Measurements from ENCODE around the gene CDCA5.

The CDCA5 gene

GRCh38 chr11:65103476-65103875 lies 19.6 kb upstream of the CDCA5 start:
- H3K9me3 ChIP-seq (replicated peaks in 1 of 11) = no peaks in the 10 kb centered on the region
- peaks cover 39 to 98% (median 61%) of the 10 kb centered on the region in 11 experiments for H3K36me3 ChIP-seq
- no peaks in the 10 kb centered on the region for H3K27me3 ChIP-seq
- H3K4me1 ChIP-seq = peaks cover 0 to 7% (median 0%) of the 10 kb centered on the region in 10 experiments; a peak in 1 of 20 replicates
- H3K4me3 ChIP-seq = no peak overlapping the region
- no peak overlapping the region for H3K4me2 ChIP-seq
- H3K27ac ChIP-seq = no peak overlapping the region
- H4K20me1 ChIP-seq = peaks cover 0 to 96% (median 30%) of the 10 kb centered on the region in 11 experiments; a peak in 11 of 22 replicates
- H3K9ac ChIP-seq = peak overlapping the region in 1 of 11 experiments; percentile 37; a peak in 2 of 22 replicates
- no peak for TF ChIP-seq Cebpa-rat (IDR thresholded peaks at IDR 0.05)

GRCh38 chr11:65102142-65103095 lies 18.6 kb upstream of the CDCA5 start:
- Histone ChIP-seq H4K20me1 (peaks cover 0 to 94% (median 25%) of the 10 kb centered on the region in 11 experiments; a peak in 11 of 22 replicates), H3K27me3 (no peaks in the 10 kb centered on the region), H3K9me3 (replicated peaks in 1 of 11) (no peaks in the 10 kb centered on the region), H3K9ac (peak overlapping the region in 1 of 11 experiments; percentile 37; a peak in 2 of 22 replicates), H3K4me3 (no peak overlapping the region), H3K4me1 (peaks cover 1 to 9% (median 4%) of the 10 kb centered on the region in 10 experiments; a peak in 17 of 20 replicates), H3K27ac (no peak overlapping the region), H3K36me3 (peaks cover 32 to 98% (median 61%) of the 10 kb centered on the region in 11 experiments), H3K4me2 (no peak overlapping the region)
- TF ChIP-seq Cebpa-rat (IDR thresholded peaks at IDR 0.05) = no peak

GRCh38 chr11:65100674-65101350 lies 17.0 kb upstream of the CDCA5 start:
- no peak overlapping the region for H3K4me2 ChIP-seq
- peaks cover 8 to 17% (median 11%) of the 10 kb centered on the region in 10 experiments for H3K4me1 ChIP-seq
- peaks cover 28 to 88% (median 57%) of the 10 kb centered on the region in 11 experiments; a peak in 20 of 22 replicates for H3K36me3 ChIP-seq
- H3K9ac ChIP-seq = no peak overlapping the region
- peaks cover 0 to 85% (median 23%) of the 10 kb centered on the region in 11 experiments; a peak in 10 of 22 replicates for H4K20me1 ChIP-seq
- no peak overlapping the region for H3K4me3 ChIP-seq
- H3K27me3 ChIP-seq = no peaks in the 10 kb centered on the region
- H3K9me3 ChIP-seq (replicated peaks in 1 of 11) = no peaks in the 10 kb centered on the region
- H3K27ac ChIP-seq = no peak overlapping the region
- no peak for TF ChIP-seq Cebpa-rat (IDR thresholded peaks at IDR 0.05)

GRCh38 chr11:65096926-65097325 lies 13.1 kb upstream of the CDCA5 start:
- H3K9me3 ChIP-seq (replicated peaks in 1 of 11) = no peaks in the 10 kb centered on the region
- peak overlapping the region; percentile 68 to 88 (median 78); a peak in 19 of 20 replicates for H3K4me3 ChIP-seq
- peak overlapping the region; percentile 82 to 97 (median 90) for H3K4me2 ChIP-seq
- no peaks in the 10 kb centered on the region for H3K27me3 ChIP-seq
- no peak for TF ChIP-seq Cebpa-rat (IDR thresholded peaks at IDR 0.05)
- H3K9ac ChIP-seq = peak overlapping the region; percentile 70 to 94 (median 90); a peak in 21 of 22 replicates
- peak overlapping the region in 4 of 11 experiments; percentile 31 to 47 (median 36); a peak in 6 of 22 replicates for H3K27ac ChIP-seq
- H4K20me1 ChIP-seq = peaks cover 0 to 46% (median 7%) of the 10 kb centered on the region in 11 experiments; a peak in 7 of 22 replicates
- peaks cover 6 to 49% (median 30%) of the 10 kb centered on the region in 11 experiments; a peak in 16 of 22 replicates for H3K36me3 ChIP-seq
- peaks cover 8 to 21% (median 13%) of the 10 kb centered on the region in 10 experiments for H3K4me1 ChIP-seq

GRCh38 chr11:65095974-65096806 lies 12.3 kb upstream of the CDCA5 start, which contains the start of gene VPS51:
TSS of gene VPS51 (plus strand) at chr11:65096214. CDS start at chr11:65096251, 37 bp downstream.
- H3K4me1 ChIP-seq = peaks cover 8 to 21% (median 13%) of the 10 kb centered on the region in 10 experiments
- H3K9ac ChIP-seq = peak within 1 kb of the TSS; percentile 86 to 94 (median 90)
- H3K27me3 ChIP-seq = no peaks in the 10 kb centered on the region

GRCh38 chr11:65095427-65095826 lies 11.6 kb upstream of the CDCA5 start:
- Histone ChIP-seq H3K27me3 (no peaks in the 10 kb centered on the region), H3K36me3 (peaks cover 8 to 36% (median 19%) of the 10 kb centered on the region in 11 experiments; a peak in 16 of 22 replicates), H3K9me3 (replicated peaks in 1 of 11) (no peaks in the 10 kb centered on the region), H3K27ac (peak overlapping the region; percentile 81 to 93 (median 87); a peak in 20 of 22 replicates), H3K4me1 (peaks cover 8 to 21% (median 15%) of the 10 kb centered on the region in 10 experiments), H3K9ac (peak overlapping the region; percentile 86 to 94 (median 90); a peak in 18 of 22 replicates), H3K4me3 (peak overlapping the region in 7 of 10 experiments; percentile 73 to 88 (median 79); a peak in 9 of 20 replicates), H3K4me2 (peak overlapping the region; percentile 82 to 97 (median 90); a peak in 21 of 22 replicates), H4K20me1 (peaks cover 0 to 32% (median 0%) of the 10 kb centered on the region in 11 experiments; a peak in 4 of 22 replicates)
- TF ChIP-seq Cebpa-rat (IDR thresholded peaks at IDR 0.05) = no peak

More at GRCh38 chr11:65095974-65096806, 12.3 kb upstream of the CDCA5 start, which contains the start of gene VPS51:
- no peaks in the 10 kb centered on the region for H3K9me3 ChIP-seq (replicated peaks in 1 of 11)
- no peak for TF ChIP-seq Cebpa-rat (IDR thresholded peaks at IDR 0.05)
- H3K4me2 ChIP-seq = peak within 1 kb of the TSS; percentile 82 to 97 (median 90)
- peak within 1 kb of the TSS; percentile 81 to 93 (median 87) for H3K27ac ChIP-seq
- peak within 1 kb of the TSS; percentile 68 to 88 (median 78) for H3K4me3 ChIP-seq
- peaks cover 6 to 42% (median 25%) of the 10 kb centered on the region in 11 experiments; a peak in 16 of 22 replicates for H3K36me3 ChIP-seq
- peaks cover 0 to 39% (median 4%) of the 10 kb centered on the region in 11 experiments; a peak in 7 of 22 replicates for H4K20me1 ChIP-seq

GRCh38 chr11:65090628-65091027 lies 6.8 kb upstream of the CDCA5 start:
- Histone ChIP-seq H3K27me3 (no peaks in the 10 kb centered on the region), H3K4me1 (peaks cover under 1 to 12% (median 6%) of the 10 kb centered on the region in 10 experiments; a peak in 17 of 20 replicates), H3K9ac (peak overlapping the region in 4 of 11 experiments; percentile 0 to 37 (median 26); a peak in 3 of 22 replicates), H3K9me3 (replicated peaks in 1 of 11) (no peaks in the 10 kb centered on the region), H3K27ac (no peak overlapping the region), H4K20me1 (peaks cover 0 to 7% (median 0%) of the 10 kb centered on the region in 11 experiments; a peak in 2 of 22 replicates), H3K4me2 (peak overlapping the region in 2 of 11 experiments; percentile 21 to 23; a peak in 1 of 22 replicates), H3K36me3 (peaks cover 40 to 50% (median 44%) of the 10 kb centered on the region in 11 experiments), H3K4me3 (no peak overlapping the region)
- no peak for TF ChIP-seq Cebpa-rat (IDR thresholded peaks at IDR 0.05)
